SHP77 treated with DMSO at 0.1 percent for 48 hours (cell line): ENCODE data around the gene APRT.

Experiments
- DNase-seq: peaks from one replicate; lab custom pipeline; 2025; lab: John Stamatoyannopoulos, UW

Gene APRT

GRCh38 chr16:88787579-88788314 is 24.0 kb downstream of the APRT start:
- no peak for DNase-seq

DNA sequence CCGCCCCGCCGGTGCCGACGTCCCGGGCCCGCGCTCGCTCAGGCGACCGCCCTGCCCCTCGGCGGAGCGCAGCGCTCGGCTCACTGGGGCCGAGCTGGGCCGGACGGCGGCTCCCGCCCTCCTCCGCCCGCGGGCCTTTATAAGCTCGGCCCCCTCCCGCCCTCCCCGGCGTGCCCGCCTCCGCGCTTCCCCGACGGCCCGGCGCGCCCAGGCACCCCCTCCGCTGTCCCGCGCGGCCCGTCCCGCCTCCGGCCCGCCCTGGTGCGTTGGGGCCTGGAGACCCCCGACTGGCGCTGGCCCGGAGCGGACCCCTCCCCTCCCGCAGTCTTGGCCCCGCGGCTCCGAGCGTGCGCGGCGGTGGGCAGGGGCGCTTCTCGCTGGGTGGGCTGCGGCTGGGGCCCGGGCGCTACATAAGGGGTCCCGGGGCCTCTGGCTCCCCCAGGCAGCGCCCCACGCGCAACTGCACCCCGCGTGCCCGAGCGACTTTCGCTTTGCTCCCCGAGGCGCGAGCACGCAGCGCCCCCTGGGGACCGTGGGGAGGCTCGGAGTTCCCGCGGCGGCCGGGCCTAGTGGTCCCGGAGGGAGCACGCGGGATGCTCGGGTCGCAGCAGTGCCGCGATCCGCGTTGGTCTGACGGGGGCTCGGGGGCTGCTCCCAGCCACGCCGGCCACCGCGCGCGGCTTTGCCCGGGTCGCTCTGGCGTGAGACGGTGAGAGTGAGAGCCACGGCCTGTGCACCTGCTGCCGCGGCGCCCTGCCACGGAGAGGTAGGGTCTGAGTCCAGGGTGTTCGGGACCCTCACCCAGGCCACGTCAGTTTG is 26.4 kb downstream of the APRT start, which contains the start of gene PIEZO1:
Gene PIEZO1, minus strand, starts transcription at position 115 of the 819 bp plus-strand sequence. CDS start 256 bp downstream, outside the sequence.
- no peak for DNase-seq

DNA sequence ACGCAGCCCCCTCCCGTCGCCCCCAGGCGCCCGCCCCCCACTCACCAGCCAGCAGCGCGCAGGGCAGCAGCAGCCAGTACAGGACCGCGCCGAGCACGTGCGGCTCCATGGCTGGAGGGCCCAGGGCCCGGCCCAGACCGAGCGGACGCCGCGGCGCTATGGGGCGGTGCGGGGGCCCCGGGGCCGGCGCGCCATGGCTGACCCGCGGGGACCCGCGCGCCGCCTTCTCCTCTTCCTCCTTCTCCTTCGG is 26.9 kb downstream of the APRT start:
- DNase-seq = no peak

- DNase-seq = no peak
Measured at GRCh38 chr16:88784074-88784855, 27.5 kb downstream of the APRT start.

DNA sequence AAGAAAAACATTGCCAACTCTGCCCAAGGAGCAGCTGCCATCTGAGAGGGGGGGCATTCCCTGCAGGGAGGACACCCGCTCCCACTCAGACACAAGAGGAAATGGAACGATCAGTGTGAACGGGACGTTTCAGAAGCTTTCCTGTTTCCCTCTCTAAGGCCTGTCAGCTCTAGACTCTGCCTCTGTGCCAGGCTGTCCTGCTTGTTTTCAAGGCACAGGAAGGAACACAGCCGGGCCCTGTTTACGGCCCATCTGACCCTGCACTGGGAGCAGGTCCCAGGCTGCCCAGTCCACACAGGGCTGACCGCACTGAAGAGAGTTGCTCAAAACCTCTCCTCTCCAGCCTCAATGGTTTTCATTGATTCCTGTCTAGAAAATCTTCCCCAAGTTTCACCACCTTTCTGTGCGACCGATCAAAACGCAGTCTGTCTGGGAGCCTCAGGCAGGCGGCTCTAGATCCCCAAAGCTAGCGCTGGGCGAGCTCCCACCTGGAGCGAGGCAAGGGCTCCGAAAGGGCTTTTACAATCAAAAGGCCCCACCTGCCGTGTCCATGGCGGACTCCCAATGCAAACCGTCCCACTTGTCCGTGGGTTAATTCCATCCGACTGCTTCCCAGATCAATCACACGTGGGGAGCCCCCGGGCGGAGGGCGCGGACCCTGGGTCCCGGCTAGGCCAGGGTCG is 28.2 kb downstream of the APRT start:
- DNase-seq = no peak

- DNase-seq = no peak
Measured at GRCh38 chr16:88782454-88783390, 29.0 kb downstream of the APRT start.

DNA sequence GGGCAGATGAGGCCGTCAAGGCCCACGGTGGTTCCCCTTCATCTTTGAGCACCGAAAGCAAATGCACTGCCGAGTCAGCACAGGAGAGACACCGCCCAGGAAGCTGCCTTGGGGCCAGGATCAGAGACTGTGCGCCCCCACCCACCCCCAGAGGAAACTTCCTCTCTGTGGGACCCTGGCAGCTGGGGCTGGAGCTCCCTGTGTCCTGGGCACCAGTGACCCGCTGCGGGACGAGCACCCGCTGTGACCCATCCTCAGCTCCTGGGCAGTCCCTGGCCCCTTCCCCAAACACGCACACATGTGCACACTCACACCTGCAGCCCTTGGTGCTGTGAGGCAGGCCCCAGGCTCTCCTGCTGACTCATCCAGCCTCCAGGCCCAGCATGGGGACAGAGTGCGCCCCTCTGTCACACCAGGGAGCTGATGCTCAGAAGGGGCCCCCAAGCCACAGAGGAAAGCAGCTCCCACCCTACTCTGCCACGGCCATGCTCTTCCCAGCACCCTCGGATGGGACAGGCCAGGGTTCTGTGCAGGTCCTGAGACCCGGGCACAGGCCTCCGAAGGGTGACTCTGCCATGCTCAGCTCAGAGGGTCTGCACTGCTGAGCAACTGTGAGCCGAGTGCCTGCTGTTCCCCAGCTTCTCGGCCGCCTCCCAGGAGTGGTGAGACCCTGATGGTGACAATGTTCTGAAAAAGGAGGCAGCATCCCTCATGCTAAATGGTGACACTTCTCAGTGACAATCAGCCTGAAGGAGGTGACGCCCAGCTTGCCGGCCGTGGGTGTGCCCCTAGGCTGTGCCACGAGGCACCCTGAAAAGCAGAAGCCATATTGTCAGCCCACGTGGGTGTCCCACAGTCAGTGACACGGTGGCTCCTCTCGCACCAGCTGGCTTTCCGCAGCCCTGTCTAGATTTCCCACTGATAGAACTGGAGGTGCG is 30.3 kb downstream of the APRT start:
- DNase-seq = no peak

DNA sequence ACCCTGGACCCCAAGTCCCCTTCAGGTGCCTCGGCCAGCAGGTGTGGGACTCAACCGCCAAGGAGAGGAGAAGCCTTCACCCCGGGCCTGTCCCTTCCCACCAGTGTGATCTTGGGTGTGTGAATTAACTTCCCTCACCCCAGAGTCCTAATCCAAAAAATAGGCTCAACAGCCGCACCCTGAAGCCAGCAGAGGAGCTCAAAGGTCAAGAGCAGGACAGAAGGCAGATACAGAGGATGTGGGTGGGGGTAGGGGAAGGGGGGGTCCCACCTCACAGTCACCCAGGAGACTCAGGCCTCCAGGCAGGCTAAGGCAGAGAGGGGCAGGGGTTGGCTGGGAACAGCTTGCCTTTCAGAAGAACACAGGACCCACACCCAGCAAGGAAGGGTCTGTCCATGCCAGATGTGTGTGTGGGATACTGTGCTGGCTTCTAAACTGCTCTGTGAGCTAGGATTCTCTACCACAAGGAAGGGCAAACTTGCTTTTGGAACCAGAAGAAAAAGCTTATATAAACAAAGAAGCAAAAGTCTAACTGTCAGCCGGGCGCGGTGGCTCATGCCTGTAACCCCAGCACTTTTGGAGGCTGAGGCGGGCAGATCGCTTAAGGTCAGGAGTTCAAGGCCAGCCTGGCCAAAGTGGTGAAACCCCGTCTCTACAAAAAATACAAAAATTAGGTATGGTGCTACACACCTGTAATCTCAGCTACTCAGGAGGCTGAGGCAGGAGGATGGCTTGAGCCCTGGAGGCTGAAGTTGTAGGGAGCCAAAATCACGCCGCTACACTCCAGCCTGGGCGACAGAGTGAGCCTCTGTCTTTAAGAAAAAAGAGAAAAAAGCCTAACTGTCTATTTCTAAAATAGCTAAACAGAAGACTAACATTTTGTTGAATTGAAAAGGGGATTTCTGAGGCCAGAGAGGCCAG is 31.3 kb downstream of the APRT start:
- no peak for DNase-seq

- DNase-seq = no peak
Measured at GRCh38 chr16:88779406-88780141, 32.2 kb downstream of the APRT start.

GRCh38 chr16:88778541-88779065 is 33.1 kb downstream of the APRT start:
- DNase-seq = no peak

DNA sequence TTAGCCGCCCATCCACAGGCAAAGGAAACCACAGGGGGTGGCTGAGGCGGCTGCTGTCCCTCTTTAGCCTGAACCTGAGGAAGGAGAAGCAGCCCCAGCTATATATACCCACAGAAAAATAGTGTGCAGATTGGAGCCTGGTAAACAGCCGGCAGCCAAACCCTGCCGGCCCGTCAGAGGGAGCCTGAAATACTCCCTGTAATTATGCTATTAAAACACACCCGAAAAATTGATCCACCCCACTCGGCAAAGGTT is 33.5 kb downstream of the APRT start:
- no peak for DNase-seq

DNA sequence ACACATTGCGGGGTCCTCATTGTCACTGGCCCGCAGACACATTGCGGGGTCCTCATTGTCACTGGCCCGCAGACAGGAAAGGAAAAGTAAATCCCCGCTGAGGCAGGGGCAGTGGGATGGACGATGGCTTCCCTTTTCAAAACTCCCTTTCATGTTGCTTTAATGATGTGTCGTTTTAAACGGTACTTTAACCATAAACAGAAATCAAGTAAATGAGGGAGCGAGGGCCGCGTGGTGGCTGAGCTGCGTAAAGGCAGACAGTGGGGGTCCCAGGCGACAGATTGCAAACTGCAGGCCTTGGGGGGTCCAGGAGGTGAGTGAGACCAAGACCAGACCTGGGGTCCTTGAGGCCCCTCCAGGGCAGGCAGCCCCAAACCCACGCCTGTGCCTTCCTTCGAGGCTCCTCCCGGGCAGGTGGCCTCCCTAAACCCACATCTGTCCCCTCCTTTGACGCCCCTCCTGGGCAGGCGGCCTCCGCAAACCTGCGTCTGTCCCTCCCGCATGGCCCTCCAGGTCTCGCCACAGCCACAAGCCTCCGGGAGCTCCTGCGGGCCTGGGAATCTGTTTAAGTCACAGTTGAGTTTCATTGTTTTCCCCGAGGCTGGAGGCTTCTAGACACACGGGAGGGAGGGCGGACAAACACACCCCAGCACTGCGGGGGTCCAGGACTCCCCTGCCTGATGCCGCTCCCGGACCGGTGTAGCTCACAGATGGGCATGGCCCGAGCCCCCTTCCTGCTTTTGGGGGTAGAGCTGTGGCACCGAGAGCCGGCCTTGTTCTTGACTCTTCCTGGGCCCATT is 34.1 kb downstream of the APRT start:
- no peak for DNase-seq

GRCh38 chr16:88775825-88776224 is 35.9 kb downstream of the APRT start:
- DNase-seq = no peak

DNA sequence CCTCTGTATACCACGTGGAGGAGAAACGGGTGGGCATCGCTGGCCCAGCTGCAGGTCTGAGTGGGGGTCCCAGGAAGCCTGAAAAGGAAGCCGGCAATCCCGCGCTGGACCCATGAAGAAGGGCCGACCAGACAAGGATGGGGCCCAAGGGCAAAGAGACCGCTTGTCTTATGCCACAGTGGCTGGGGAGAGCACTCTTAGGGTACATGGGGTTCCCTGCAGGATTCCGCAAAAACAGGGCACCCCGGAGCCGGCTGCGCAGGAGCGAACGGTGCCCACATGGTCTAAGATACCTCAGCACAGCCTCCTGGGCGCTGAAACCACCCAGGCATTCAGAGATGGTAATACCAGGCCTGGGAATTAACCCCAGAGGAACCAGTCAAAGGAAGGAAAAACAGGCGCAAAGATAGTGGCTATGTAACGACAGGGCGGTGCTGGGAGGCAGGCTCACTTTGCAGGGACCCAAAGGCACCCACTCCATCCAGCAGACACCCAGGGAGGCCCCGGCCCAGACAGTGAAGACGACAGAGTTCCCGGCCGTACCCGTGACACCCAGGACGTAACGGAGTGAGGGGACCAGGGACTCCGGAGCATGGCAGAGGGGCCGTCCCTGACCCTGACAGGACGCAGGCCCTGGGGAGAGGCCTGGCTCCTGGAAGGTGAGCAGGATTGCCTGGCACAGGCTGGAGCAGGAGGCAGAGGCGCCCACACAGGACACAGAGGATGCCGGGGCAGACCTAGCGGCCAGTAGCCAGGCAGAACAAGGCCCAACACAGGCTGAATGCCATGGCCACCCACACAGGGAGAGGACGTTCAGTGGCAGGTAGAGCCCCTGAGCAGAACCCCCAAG is 37.0 kb downstream of the APRT start:
- DNase-seq = no peak

DNA sequence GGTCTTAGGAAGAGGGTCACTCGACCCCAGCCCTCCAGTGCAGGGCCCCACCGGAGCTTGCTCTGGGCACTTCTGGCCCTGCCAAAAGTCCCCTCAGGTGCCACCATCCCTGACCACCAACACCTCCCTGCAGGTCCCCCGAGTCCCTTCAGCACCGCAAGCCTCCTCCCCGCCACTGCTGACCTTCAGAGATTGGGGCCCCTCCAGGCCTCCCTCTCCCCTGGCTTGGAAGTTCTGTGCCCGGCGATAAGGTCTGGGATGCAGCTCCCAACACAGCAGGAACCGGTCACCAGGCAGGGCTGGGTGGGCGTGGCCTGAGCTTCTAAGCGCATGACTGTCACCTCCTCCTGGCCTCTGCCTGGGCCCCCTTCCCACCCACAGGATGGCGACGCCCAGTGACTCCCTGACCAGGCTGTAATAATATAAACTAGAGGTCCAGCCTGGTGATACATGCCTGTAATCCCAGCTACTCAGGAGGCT is 37.9 kb downstream of the APRT start:
- no peak for DNase-seq
